Subcutaneous adipose tissue (tissue), 4 donors: ENCODE results near the gene CCDC167. TPM values are rescaled to one million over a fixed set of nuclear protein-coding genes. Genes with fewer than 3 reads are reported as not detected.

Source experiments
- total RNA-seq, 4 donors: library from RNA; depleted of rRNA; stranded (reverse); fragments of >200 nt; gene quantifications; one replicate each; pipeline ENCODE4 v1.1.0, GENCODE V29; 2016
- TF ChIP-seq, protein P1 (sequence below): fragments of 450-650 bp; IDR thresholded peaks from one replicate; pipeline ENCODE4 v1.5.1; 2016; ENCODE audit warnings: low read depth, mild to moderate bottlenecking, control low read depth, antibody characterized with exemption, moderate library complexity

CCDC167 gene
- total RNA-seq, 4 donors from 2014 or later: 12.1 to 27.2 (median 12.6) TPM

DNA sequence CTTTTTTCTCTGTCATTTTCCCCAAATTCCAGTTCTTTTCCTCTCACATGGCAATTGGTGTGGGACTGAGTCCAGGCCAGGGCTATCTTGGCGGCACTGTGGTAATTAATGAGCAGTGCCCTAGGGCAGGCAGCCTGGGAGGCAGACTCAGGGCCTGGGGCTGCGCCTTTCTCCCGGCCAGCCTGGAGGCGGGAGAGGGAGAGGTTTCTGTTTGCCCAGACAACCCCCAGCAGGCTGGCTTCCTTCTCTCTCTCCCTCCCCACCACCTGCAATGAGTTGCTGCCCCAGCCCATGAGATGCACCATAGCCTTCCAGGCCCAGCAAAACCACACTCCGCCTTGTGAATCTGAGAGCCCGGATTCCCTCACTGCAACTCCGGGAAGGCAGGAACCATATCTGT, 15.1 kb upstream of the CCDC167 start:
- TF ChIP-seq, protein P1, sequence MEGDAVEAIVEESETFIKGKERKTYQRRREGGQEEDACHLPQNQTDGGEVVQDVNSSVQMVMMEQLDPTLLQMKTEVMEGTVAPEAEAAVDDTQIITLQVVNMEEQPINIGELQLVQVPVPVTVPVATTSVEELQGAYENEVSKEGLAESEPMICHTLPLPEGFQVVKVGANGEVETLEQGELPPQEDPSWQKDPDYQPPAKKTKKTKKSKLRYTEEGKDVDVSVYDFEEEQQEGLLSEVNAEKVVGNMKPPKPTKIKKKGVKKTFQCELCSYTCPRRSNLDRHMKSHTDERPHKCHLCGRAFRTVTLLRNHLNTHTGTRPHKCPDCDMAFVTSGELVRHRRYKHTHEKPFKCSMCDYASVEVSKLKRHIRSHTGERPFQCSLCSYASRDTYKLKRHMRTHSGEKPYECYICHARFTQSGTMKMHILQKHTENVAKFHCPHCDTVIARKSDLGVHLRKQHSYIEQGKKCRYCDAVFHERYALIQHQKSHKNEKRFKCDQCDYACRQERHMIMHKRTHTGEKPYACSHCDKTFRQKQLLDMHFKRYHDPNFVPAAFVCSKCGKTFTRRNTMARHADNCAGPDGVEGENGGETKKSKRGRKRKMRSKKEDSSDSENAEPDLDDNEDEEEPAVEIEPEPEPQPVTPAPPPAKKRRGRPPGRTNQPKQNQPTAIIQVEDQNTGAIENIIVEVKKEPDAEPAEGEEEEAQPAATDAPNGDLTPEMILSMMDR: no peak

DNA sequence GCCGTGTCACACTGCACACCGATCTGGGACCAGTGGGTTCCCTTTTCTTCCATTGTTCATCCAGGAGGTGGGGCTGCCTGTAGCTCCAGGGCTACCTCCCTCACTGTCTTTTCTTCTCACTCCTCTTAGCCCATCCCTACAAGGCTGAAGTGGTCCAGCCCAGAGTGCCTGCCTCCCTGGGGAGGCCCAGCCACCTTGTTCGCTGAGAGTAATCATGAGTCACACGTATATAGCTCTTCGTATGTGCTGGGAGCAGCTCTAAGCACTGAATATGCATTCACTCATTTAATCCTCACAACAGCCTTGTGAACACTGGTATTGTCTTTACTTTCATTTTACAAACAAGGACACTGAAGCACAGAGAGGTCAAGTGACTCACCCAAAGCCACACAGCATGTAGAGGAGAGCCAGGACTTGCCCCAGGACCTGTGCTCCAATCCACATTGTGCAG, 14.7 kb upstream of the CCDC167 start:
- TF ChIP-seq, protein P1: no peak

DNA sequence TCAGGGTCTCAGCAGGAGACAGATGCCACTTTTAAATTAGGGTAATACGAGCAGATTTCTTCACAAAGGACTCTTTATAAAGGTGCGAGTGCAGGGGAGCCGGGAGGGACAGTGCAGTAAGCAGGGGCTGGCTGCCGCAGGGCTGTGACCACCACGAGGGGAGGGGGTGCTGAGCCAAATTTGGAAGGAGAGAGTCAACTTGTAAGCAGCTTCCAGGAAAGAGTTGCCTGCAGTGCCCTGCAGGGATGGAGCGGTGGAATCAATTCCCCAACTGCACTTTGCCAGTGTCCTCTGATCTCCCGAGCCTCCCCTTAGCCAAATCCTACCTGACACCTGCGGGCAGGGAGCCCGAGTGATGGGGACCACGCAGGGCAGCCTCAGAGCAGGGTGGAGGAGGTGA, 13.9 kb upstream of the CCDC167 start:
- TF ChIP-seq, protein P1: no peak

DNA sequence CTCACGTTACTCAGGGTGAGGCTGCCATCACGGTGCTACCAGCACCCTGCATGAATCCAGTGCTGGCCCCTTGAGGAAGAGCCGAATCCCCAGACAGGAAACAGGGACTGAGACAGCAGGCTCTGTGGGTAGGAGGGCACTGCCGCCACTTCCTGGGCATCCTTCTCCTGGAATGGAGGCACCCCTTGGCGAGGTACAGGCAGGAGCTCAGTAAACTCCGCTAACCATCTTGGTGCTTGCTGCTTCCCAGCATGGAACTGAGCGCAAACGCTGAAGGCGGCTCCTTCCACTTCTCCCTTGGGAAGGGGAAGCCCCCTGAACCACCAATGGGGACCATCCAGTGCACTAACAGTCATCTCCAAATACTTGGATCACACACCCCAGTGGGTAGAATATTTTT, 13.5 kb upstream of the CCDC167 start:
- TF ChIP-seq, protein P1: no peak

DNA sequence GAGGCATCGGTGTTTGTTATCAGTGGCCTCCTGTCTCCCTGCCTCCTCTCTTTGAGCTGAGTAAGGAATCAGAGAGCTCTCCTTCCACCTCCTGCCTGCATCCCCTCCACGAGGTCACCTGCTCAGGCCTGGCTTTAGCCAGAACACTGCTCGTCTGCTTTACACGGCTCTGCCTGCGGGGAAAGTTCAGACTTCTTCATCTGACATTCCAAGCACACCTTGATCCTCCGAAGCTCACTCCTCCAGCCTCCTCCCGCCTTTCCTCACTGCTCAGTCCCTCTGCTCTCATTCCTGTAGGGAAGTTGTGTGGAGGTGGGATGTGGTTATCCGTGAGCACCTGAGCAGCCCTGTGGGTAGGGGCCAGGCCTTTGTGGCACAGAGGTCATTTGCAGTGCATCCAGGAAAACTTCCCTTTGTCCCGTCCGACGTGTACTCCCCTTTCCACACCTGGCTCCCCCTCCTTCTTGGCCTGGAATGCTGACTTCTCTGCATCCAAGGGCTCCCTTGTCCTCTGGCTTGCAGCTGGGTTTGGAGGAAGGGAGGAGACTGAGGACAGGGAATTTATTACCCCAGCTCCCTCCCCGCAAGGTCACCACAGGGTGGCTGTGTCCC, 12.8 kb upstream of the CCDC167 start:
- TF ChIP-seq, protein P1: no peak

DNA sequence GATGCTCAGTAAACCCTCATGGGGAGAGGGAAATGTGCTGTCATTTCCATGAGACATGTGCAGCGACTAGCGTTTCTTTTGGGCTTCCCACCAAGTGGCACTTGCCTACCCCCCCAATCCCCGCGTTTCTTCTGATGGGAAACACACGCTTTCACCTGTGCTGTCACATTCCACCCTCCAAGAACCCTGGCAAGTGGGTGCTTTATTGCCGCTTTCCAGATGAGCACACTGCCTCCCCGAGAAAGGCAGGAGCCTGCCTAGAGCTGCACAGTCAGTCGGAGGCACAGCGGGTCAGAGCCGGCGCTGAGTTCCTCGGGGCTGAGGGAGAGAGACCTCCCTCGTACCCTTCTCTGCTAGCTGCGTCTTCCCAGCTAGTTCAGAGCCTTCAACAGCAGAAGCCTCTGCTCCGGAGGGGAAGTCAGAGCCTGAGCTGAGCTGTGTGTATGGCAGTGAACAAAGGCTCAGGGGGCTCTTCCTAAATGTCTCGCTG, 12.3 kb upstream of the CCDC167 start:
- TF ChIP-seq, protein P1: no peak

DNA sequence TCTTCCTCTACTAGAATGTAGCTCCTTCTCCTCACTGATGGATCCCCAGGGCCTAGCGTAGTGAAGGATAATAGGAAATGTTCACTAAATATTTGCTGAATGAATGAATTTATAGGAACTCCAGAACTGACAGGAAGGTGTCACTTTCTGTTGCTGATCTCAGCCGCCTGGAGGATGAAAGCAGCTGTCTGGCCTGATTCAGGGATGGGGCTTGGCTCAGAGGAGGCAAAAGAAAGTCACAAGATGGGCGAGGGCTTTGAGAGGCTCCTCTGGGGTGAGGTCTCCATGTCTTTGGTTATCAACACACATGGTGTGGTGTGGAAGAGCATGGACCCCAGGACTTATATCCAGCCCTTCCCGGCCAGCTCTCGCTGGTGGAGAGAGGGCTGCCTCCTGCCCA, 11.5 kb upstream of the CCDC167 start:
- TF ChIP-seq, protein P1: no peak
